ENCODE results near the gene THBS2.

GRCh38 chr6:169240125-169240524 is 13.5 kb downstream of the THBS2 start:
- TF ChIP-seq CTCF (IDR thresholded peaks at IDR 0.05; ENCODE audit: insufficient read depth, low read length): no peak
- no peak for TF ChIP-seq POLR2AphosphoS5 (IDR thresholded peaks at IDR 0.05; ENCODE audit: low read depth)
- no peak for TF ChIP-seq REST (IDR thresholded peaks at IDR 0.05; ENCODE audit: insufficient replicate concordance, low read depth)
- TF ChIP-seq SPI1 (IDR thresholded peaks at IDR 0.05; ENCODE audit: borderline replicate concordance, low read depth): no peak
- TF ChIP-seq GABPA (IDR thresholded peaks at IDR 0.05; ENCODE audit: low read depth): no peak

Data from HL-60 (cell line).